ENCODE results near the gene HLCS. TPM values are rescaled to one million over a fixed set of nuclear protein-coding genes. Genes with fewer than 3 reads are reported as not detected.

The HLCS gene
- total and polyA plus RNA-seq, 2 donors (not counting 3 experiments of a cell fraction or from before 2014, with no cell fraction given): 6.7 to 17.2 TPM

DNA sequence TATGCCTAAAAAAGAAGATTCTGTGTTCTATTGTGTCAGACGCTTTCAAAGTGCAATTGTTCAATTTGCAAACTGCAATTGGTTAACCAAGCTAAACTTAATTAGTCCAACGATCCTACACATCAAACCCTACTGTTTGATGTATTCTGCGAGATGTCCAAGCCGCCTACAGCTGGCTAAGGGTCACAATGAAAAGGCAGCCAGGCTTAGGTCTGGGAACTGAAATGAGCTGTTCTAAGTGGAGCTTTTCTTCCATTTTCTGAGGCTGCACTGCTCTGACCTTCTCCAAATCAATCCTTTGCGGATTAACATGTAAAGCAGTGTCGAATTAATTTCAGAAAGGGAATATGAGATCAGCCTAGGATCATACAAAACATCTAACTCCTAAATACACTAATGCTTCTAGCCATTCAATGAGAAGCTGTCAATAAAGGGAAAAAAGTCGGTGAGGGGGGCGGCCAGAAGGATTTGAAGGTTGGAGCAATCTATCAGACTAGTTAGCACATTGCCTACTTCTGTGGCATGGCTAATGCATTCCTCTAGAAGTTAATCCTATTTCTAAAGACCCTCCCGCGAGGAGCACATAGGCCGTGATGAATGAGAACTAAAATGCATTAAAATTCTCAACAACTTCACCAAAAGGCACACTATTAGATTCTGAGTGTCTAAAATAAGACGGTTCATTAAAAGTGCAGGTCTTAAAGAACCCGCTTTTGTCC is 148.6 kb downstream of the HLCS start:
- H3K27me3 ChIP-seq (ENCODE audit: control insufficient read depth in 2 of 2, insufficient read depth in 2 of 2, low read length in 2 of 2): no peaks in the 10 kb centered on the region
- no peak overlapping the region for H3K9ac ChIP-seq (replicated peaks; ENCODE audit: extremely low read depth, insufficient read depth, low read length)
- TF ChIP-seq FOS (IDR thresholded peaks at IDR 0.05; ENCODE audit: borderline replicate concordance, insufficient read depth, low read length) (no peak), EZH2 (IDR thresholded peaks at IDR 0.05; ENCODE audit: borderline replicate concordance, low read depth, low read length, severe bottlenecking) (no peak), MYC (IDR thresholded peaks at IDR 0.05; ENCODE audit: low read depth, low read length) (no peak), JUN (IDR thresholded peaks at IDR 0.05; ENCODE audit: borderline replicate concordance, insufficient read depth, insufficient read length, low read depth) (no peak), GATA2 (IDR thresholded peaks at IDR 0.05; ENCODE audit: insufficient read depth, insufficient read length, low read depth, low read length) (no peak), POLR2A (IDR thresholded peaks at IDR 0.05; ENCODE audit: low read depth, low read length) (no peak), POLR2AphosphoS5 (IDR thresholded peaks at IDR 0.05; ENCODE audit: insufficient read depth, low read depth, low read length) (no peak)
- TF ChIP-seq, protein P1, sequence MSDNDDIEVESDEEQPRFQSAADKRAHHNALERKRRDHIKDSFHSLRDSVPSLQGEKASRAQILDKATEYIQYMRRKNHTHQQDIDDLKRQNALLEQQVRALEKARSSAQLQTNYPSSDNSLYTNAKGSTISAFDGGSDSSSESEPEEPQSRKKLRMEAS (IDR thresholded peaks at IDR 0.05; ENCODE audit: insufficient read depth, insufficient read length): no peak
- TF ChIP-seq, protein P2, sequence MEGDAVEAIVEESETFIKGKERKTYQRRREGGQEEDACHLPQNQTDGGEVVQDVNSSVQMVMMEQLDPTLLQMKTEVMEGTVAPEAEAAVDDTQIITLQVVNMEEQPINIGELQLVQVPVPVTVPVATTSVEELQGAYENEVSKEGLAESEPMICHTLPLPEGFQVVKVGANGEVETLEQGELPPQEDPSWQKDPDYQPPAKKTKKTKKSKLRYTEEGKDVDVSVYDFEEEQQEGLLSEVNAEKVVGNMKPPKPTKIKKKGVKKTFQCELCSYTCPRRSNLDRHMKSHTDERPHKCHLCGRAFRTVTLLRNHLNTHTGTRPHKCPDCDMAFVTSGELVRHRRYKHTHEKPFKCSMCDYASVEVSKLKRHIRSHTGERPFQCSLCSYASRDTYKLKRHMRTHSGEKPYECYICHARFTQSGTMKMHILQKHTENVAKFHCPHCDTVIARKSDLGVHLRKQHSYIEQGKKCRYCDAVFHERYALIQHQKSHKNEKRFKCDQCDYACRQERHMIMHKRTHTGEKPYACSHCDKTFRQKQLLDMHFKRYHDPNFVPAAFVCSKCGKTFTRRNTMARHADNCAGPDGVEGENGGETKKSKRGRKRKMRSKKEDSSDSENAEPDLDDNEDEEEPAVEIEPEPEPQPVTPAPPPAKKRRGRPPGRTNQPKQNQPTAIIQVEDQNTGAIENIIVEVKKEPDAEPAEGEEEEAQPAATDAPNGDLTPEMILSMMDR (IDR thresholded peaks at IDR 0.05; ENCODE audit: extremely low read depth in 1 of 2, insufficient read depth in 1 of 2, low read depth in 1 of 2, low read length in 2 of 2): no peak
- CTCF ChIA-PET: interaction anchor here (1.0 to 1.2 kb wide), 2 partner anchors 8 to 188 kb away, joined by 3 to 4 read pairs; no protein-coding TSS in a partner anchor
- H3K4me1 ChIP-seq (ENCODE audit: control insufficient read depth, extremely low read depth, insufficient read depth, low read length): no peaks in the 10 kb centered on the region
- no peak for FAIRE-seq
- H3K9me1 ChIP-seq (replicated peaks; ENCODE audit: control insufficient read depth, extremely low read depth, insufficient read depth, low read length): no peaks in the 10 kb centered on the region
- no peak overlapping the region for H3K4me3 ChIP-seq (replicated peaks in 1 of 3; ENCODE audit: insufficient read depth in 1 of 3, low read depth in 1 of 3, low read length in 3 of 3)
- dilution Hi-C loops (cut with MboI; ENCODE audit: extremely low pct_ligation_motif_present, low sequenced_read_pairs) (no loop called here), intact Hi-C loops (cut with micrococcal nuclease) (no loop called here)
- no peaks in the 10 kb centered on the region for H3K36me3 ChIP-seq (ENCODE audit: control insufficient read depth in 2 of 2, extremely low read depth in 1 of 2, insufficient read depth in 2 of 2, low read length in 2 of 2)
- DNase-seq (ENCODE audit: low read depth, low spot score): no peak
- H3K4me2 ChIP-seq (ENCODE audit: insufficient read depth, low read length): no peak overlapping the region
- no peaks in the 10 kb centered on the region for H3K79me2 ChIP-seq (ENCODE audit: control insufficient read depth, insufficient read depth, low read length)
- no peak overlapping the region for H2AFZ ChIP-seq (ENCODE audit: low read depth, low read length)
- BruUV-seq (replicated peaks): no TSS peak
- POLR2A ChIA-PET: no interaction called here
- no peaks in the 10 kb centered on the region for H3K9me3 ChIP-seq (replicated peaks; ENCODE audit: control insufficient read depth, insufficient read depth, low read length)
- no peaks in the 10 kb centered on the region for H4K20me1 ChIP-seq (replicated peaks; ENCODE audit: control insufficient read depth, extremely low read depth, insufficient read depth, low read length)
- no peak overlapping the region for H3K27ac ChIP-seq (ENCODE audit: insufficient read depth, low read depth, low read length)

All from endothelial cell of umbilical vein (primary cell).